Esophagus muscularis mucosa (tissue), 4 donors: ENCODE measurements around the gene CLCA1.

Source experiments
- CTCF ChIP-seq, 3 experiments: fragments of 200-600 bp in 2 of 3; fragments of 450-650 bp in 1 of 3; sonication (generic) in 2 of 3; IDR thresholded peaks; one replicate each; pipeline ENCODE4 v1.5.1; 2017 to 2019; ENCODE audit warnings: antibody characterized with exemption in 3 of 3, mild to moderate bottlenecking in 2 of 3, moderate library complexity in 1 of 3
- EP300 ChIP-seq: sonication (generic); formaldehyde crosslinking; IDR thresholded peaks from one replicate; pipeline ENCODE4 v1.6.1; 2017; ENCODE audit warnings: antibody characterized with exemption
- POLR2A ChIP-seq: fragments of 450-650 bp; IDR thresholded peaks from one replicate; pipeline ENCODE4 v1.6.1; 2017; ENCODE audit warnings: antibody characterized with exemption, moderate library complexity, mild to moderate bottlenecking, low read depth

- TF ChIP-seq POLR2A (no peak), EP300 (no peak), CTCF (IDR thresholded peaks at IDR 0.05) (no peak)
Measured at GRCh38 chr1:86478416-86479156, 9.9 kb downstream of the CLCA1 start.
